ENCODE data around the gene NBPF4.
"Not testable (repeated sequence)": the region's sequence is repeated elsewhere in the genome, so short reads cannot be mapped to it uniquely, and the experiment has no call there.

NBPF4 gene

GRCh38 chr1:108243976-108244375 lies at the start of gene NBPF4:
Gene NBPF4, minus strand, starts transcription at chr1:108244076. Its CDS starts 315 bp downstream, at chr1:108243761.
- not testable (repeated sequence) for DNase-seq

GRCh38 chr1:108282528-108283257 lies 38.8 kb upstream of the NBPF4 start:
- not testable (repeated sequence) for DNase-seq

- not testable (repeated sequence) for DNase-seq
Observed at GRCh38 chr1:108272485-108273327, 28.8 kb upstream of the NBPF4 start.

GRCh38 chr1:108267097-108267496 lies 23.2 kb upstream of the NBPF4 start:
- DNase-seq, result not testable (repeated sequence)

GRCh38 chr1:108261967-108262366 lies 18.1 kb upstream of the NBPF4 start:
- not testable (repeated sequence) for DNase-seq

- not testable (repeated sequence) for DNase-seq
Observed at GRCh38 chr1:108261519-108261918, 17.6 kb upstream of the NBPF4 start.

- DNase-seq, result not testable (repeated sequence)
Observed at GRCh38 chr1:108260578-108261259, 16.8 kb upstream of the NBPF4 start.

- DNase-seq, result not testable (repeated sequence)
Observed at GRCh38 chr1:108255426-108255825, 11.6 kb upstream of the NBPF4 start.

- DNase-seq, result not testable (repeated sequence)
Observed at GRCh38 chr1:108239426-108239825, 4.5 kb downstream of the NBPF4 start.

- not testable (repeated sequence) for DNase-seq
Observed at GRCh38 chr1:108235308-108235707, 8.6 kb downstream of the NBPF4 start.

GRCh38 chr1:108232183-108232582 lies 11.7 kb downstream of the NBPF4 start:
- not testable (repeated sequence) for DNase-seq

- not testable (repeated sequence) for DNase-seq
Observed at GRCh38 chr1:108229976-108230375, 13.9 kb downstream of the NBPF4 start.

GRCh38 chr1:108227772-108228171 lies 16.1 kb downstream of the NBPF4 start:
- not testable (repeated sequence) for DNase-seq

- DNase-seq, result not testable (repeated sequence)
Observed at GRCh38 chr1:108226855-108227254, 17.0 kb downstream of the NBPF4 start.

- DNase-seq, result not testable (repeated sequence)
Observed at GRCh38 chr1:108223226-108223625, 20.6 kb downstream of the NBPF4 start.

GRCh38 chr1:108217515-108218174 lies 26.2 kb downstream of the NBPF4 start:
- DNase-seq, result not testable (repeated sequence)

GRCh38 chr1:108217007-108217406 lies 26.9 kb downstream of the NBPF4 start:
- DNase-seq, result not testable (repeated sequence)

GRCh38 chr1:108216028-108216890 lies 27.6 kb downstream of the NBPF4 start:
- DNase-seq, result not testable (repeated sequence)

- DNase-seq, result peak; percentile 12
Observed at GRCh38 chr1:108214641-108215465, 29.0 kb downstream of the NBPF4 start.

- DNase-seq, result no peak
Observed at GRCh38 chr1:108211014-108211413, 32.9 kb downstream of the NBPF4 start.

Measured in midbrain (tissue), 1 donor.